ENCODE measurements around the gene PAN2. TPM values are rescaled to one million over a fixed set of nuclear protein-coding genes. Genes with fewer than 3 reads are reported as not detected.

The PAN2 gene
- total RNA-seq, 5 donors from 2014 or later (not counting 1 experiment from before 2014, with no cell fraction given): 126 to 187 (median 164) TPM

GRCh38 chr12:56299308-56299852 is 34.4 kb downstream of the PAN2 start:
- peak in 3 of 4 experiments; percentile 3 to 10 (median 5) for ATAC-seq (replicated peaks in 1 of 4)
- ChIA-PET POLR2A (interaction anchor here in 1 of 2 donors (1.0 kb wide), 1 partner anchor 60 kb away, joined by 6 read pairs; the partner anchor contains the start of gene STAT2), CTCF (interaction anchor here (0.5 to 1.7 kb wide), 8 partner anchors 19 to 165 kb away, joined by 3 to 7 read pairs (median 4); partner anchors contain the start of genes ANKRD52 (in 1 of the 2), COQ10A (in 1 of the 2), RNF41 (in 1 of the 2) and STAT2 (in 1 of the 2))
- H3K27ac Mint-ChIP-seq: peak overlapping the region; percentile 92 to 94
- peak overlapping the region; percentile 78 to 83 for H3K4me3 ChIP-seq (ENCODE audit: control insufficient read depth in 1 of 2, extremely low read depth in 1 of 2, low read length in 1 of 2)
- DNase-seq: peak in 18 of 35 experiments; percentile 3 to 56 (median 16)
- no peaks in the 10 kb centered on the region for H3K27me3 Mint-ChIP-seq
- peak overlapping the region; percentile 91 to 94 (median 92) for H3K4me3 Mint-ChIP-seq
- 0% methylated on average over 4 of the region's 10 CpGs for WGBS (ENCODE audit: insufficient coverage)
- peaks cover 17% of the 10 kb centered on the region for H3K36me3 Mint-ChIP-seq
- peaks cover 17 to 62% of the 10 kb centered on the region in 2 experiments for H3K4me1 ChIP-seq (ENCODE audit: control insufficient read depth in 1 of 2, extremely low read depth in 1 of 2, insufficient read depth in 2 of 2, low read length in 2 of 2)
- no peaks in the 10 kb centered on the region for H3K9me3 Mint-ChIP-seq
- no peaks in the 10 kb centered on the region for H3K9me3 ChIP-seq
- H3K27me3 ChIP-seq (replicated peaks in 1 of 2; ENCODE audit: control insufficient read depth in 2 of 2, extremely low read depth in 1 of 2, insufficient read depth in 2 of 2, low read length in 1 of 2): no peaks in the 10 kb centered on the region
- H3K36me3 ChIP-seq (ENCODE audit: control insufficient read depth in 2 of 2, extremely low read depth in 1 of 2, insufficient read depth in 1 of 2, low read length in 1 of 2): peaks cover 2 to 3% of the 10 kb centered on the region in 2 donors
- H3K4me1 Mint-ChIP-seq: peaks cover 59 to 63% (median 59%) of the 10 kb centered on the region in 3 donors
- peak overlapping the region; percentile 98 for H3K27ac ChIP-seq (ENCODE audit: low read length)

GRCh38 chr12:56298828-56299227 is 35.0 kb downstream of the PAN2 start:
- peak overlapping the region; percentile 98 for H3K27ac ChIP-seq (ENCODE audit: low read length)
- no peaks in the 10 kb centered on the region for H3K9me3 Mint-ChIP-seq
- 83% methylated on average over 1 of the region's 5 CpGs for WGBS (ENCODE audit: insufficient coverage)
- H3K27ac Mint-ChIP-seq: peak overlapping the region; percentile 92 to 94
- peak overlapping the region; percentile 78 to 83 for H3K4me3 ChIP-seq (ENCODE audit: control insufficient read depth in 1 of 2, extremely low read depth in 1 of 2, low read length in 1 of 2)
- DNase-seq (peak in 1 of 35 experiments; percentile 14), ATAC-seq (replicated peaks in 1 of 4) (no peak)
- H3K36me3 Mint-ChIP-seq: peaks cover 17% of the 10 kb centered on the region
- H3K4me3 Mint-ChIP-seq: peak overlapping the region; percentile 91 to 94 (median 92)
- H3K36me3 ChIP-seq (ENCODE audit: control insufficient read depth in 2 of 2, extremely low read depth in 1 of 2, insufficient read depth in 1 of 2, low read length in 1 of 2): peaks cover 3 to 4% of the 10 kb centered on the region in 2 donors
- peaks cover 17 to 62% of the 10 kb centered on the region in 2 experiments for H3K4me1 ChIP-seq (ENCODE audit: control insufficient read depth in 1 of 2, extremely low read depth in 1 of 2, insufficient read depth in 2 of 2, low read length in 2 of 2)
- H3K9me3 ChIP-seq: no peaks in the 10 kb centered on the region
- H3K4me1 Mint-ChIP-seq: peaks cover 59 to 66% (median 63%) of the 10 kb centered on the region in 3 donors
- H3K27me3 Mint-ChIP-seq: no peaks in the 10 kb centered on the region
- no peaks in the 10 kb centered on the region for H3K27me3 ChIP-seq (replicated peaks in 1 of 2; ENCODE audit: control insufficient read depth in 2 of 2, extremely low read depth in 1 of 2, insufficient read depth in 2 of 2, low read length in 1 of 2)
- POLR2A ChIA-PET: interaction anchor here (0.7 to 1.0 kb wide), 2 partner anchors 32 to 61 kb away, joined by 3 to 6 read pairs; partner anchors contain the start of gene STAT2 (in 1 of the 2)
- CTCF ChIA-PET: interaction anchor here (0.5 to 1.7 kb wide), 7 partner anchors 18 to 329 kb away, joined by 3 to 7 read pairs (median 4); partner anchors contain the start of genes ANKRD52 (in 1 of the 2) and STAT2 (in 1 of the 2)

- Histone ChIP-seq H3K4me3 (ENCODE audit: control insufficient read depth in 1 of 2, extremely low read depth in 1 of 2, low read length in 1 of 2) (no peak overlapping the region), H3K9me3 (no peaks in the 10 kb centered on the region), H3K27me3 (replicated peaks in 1 of 2; ENCODE audit: control insufficient read depth in 2 of 2, extremely low read depth in 1 of 2, insufficient read depth in 2 of 2, low read length in 1 of 2) (no peaks in the 10 kb centered on the region), H3K27ac (ENCODE audit: low read length) (no peak overlapping the region), H3K36me3 (ENCODE audit: control insufficient read depth in 2 of 2, extremely low read depth in 1 of 2, insufficient read depth in 1 of 2, low read length in 1 of 2) (peaks cover 3 to 6% of the 10 kb centered on the region in 2 donors), H3K4me1 (ENCODE audit: control insufficient read depth in 1 of 2, extremely low read depth in 1 of 2, insufficient read depth in 2 of 2, low read length in 2 of 2) (peaks cover 17 to 56% of the 10 kb centered on the region in 2 experiments)
- WGBS (ENCODE audit: insufficient coverage): 95% methylated on average over 3 of the region's 8 CpGs
- H3K9me3 Mint-ChIP-seq: no peaks in the 10 kb centered on the region
- H3K36me3 Mint-ChIP-seq: peaks cover 20% of the 10 kb centered on the region
- peak overlapping the region in 1 of 3 donors; percentile 91 for H3K4me3 Mint-ChIP-seq
- ATAC-seq (replicated peaks in 1 of 4) (no peak), DNase-seq (no peak)
- peaks cover 64 to 72% (median 69%) of the 10 kb centered on the region in 3 donors for H3K4me1 Mint-ChIP-seq
- no peaks in the 10 kb centered on the region for H3K27me3 Mint-ChIP-seq
- ChIA-PET CTCF (interaction anchor here in 1 of 2 donors (0.9 to 1.2 kb wide), 2 partner anchors 75 to 179 kb away, joined by 3 read pairs; partner anchors contain the start of genes RNF41 and ZC3H10), POLR2A (interaction anchor here in 1 of 2 donors (0.5 kb wide), 1 partner anchor 33 kb away, joined by 6 read pairs; no protein-coding TSS in a partner anchor)
- peak overlapping the region; percentile 49 to 80 for H3K27ac Mint-ChIP-seq
Measured at GRCh38 chr12:56297400-56297799, 36.4 kb downstream of the PAN2 start.

GRCh38 chr12:56296295-56296694 is 37.5 kb downstream of the PAN2 start:
- Histone ChIP-seq H3K27me3 (replicated peaks in 1 of 2; ENCODE audit: control insufficient read depth in 2 of 2, extremely low read depth in 1 of 2, insufficient read depth in 2 of 2, low read length in 1 of 2) (no peaks in the 10 kb centered on the region), H3K36me3 (ENCODE audit: control insufficient read depth in 2 of 2, extremely low read depth in 1 of 2, insufficient read depth in 1 of 2, low read length in 1 of 2) (peaks cover 3 to 12% of the 10 kb centered on the region in 2 donors), H3K27ac (ENCODE audit: low read length) (no peak overlapping the region), H3K4me1 (ENCODE audit: control insufficient read depth in 1 of 2, extremely low read depth in 1 of 2, insufficient read depth in 2 of 2, low read length in 2 of 2) (peaks cover 17 to 58% of the 10 kb centered on the region in 2 experiments), H3K9me3 (no peaks in the 10 kb centered on the region), H3K4me3 (ENCODE audit: control insufficient read depth in 1 of 2, extremely low read depth in 1 of 2, low read length in 1 of 2) (no peak overlapping the region)
- CTCF ChIA-PET: interaction anchor here in 1 of 2 donors (0.8 kb wide), 1 partner anchor 355 kb away, joined by 9 read pairs; no protein-coding TSS in a partner anchor
- peak overlapping the region; percentile 0 to 38 for H3K27ac Mint-ChIP-seq
- POLR2A ChIA-PET: no interaction called here
- H3K9me3 Mint-ChIP-seq: no peaks in the 10 kb centered on the region
- DNase-seq (no peak), ATAC-seq (replicated peaks in 1 of 4) (no peak)
- peaks cover 60 to 70% (median 65%) of the 10 kb centered on the region in 3 donors for H3K4me1 Mint-ChIP-seq
- peaks cover 24% of the 10 kb centered on the region for H3K36me3 Mint-ChIP-seq
- WGBS (ENCODE audit: insufficient coverage): 94% methylated on average over 3 of the region's 5 CpGs
- no peaks in the 10 kb centered on the region for H3K27me3 Mint-ChIP-seq
- H3K4me3 Mint-ChIP-seq: no peak overlapping the region

- no peak overlapping the region for H3K27ac ChIP-seq (ENCODE audit: low read length)
- H3K27me3 Mint-ChIP-seq: no peaks in the 10 kb centered on the region
- no peak overlapping the region for H3K27ac Mint-ChIP-seq
- H3K4me1 ChIP-seq (ENCODE audit: control insufficient read depth in 1 of 2, extremely low read depth in 1 of 2, insufficient read depth in 2 of 2, low read length in 2 of 2): peaks cover 10 to 45% of the 10 kb centered on the region in 2 experiments
- peaks cover 5 to 26% of the 10 kb centered on the region in 2 donors for H3K36me3 ChIP-seq (ENCODE audit: control insufficient read depth in 2 of 2, extremely low read depth in 1 of 2, insufficient read depth in 1 of 2, low read length in 1 of 2)
- H3K9me3 Mint-ChIP-seq: no peaks in the 10 kb centered on the region
- H3K9me3 ChIP-seq: no peaks in the 10 kb centered on the region
- no peak for ATAC-seq (replicated peaks in 1 of 4)
- H3K27me3 ChIP-seq (replicated peaks in 1 of 2; ENCODE audit: control insufficient read depth in 2 of 2, extremely low read depth in 1 of 2, insufficient read depth in 2 of 2, low read length in 1 of 2): no peaks in the 10 kb centered on the region
- CTCF ChIA-PET: interaction anchor here in 1 of 2 donors (0.6 kb wide), 2 partner anchors 44 to 59 kb away, joined by 4 to 7 read pairs; no protein-coding TSS in a partner anchor
- no peak overlapping the region for H3K4me3 ChIP-seq (ENCODE audit: control insufficient read depth in 1 of 2, extremely low read depth in 1 of 2, low read length in 1 of 2)
- POLR2A ChIA-PET: interaction anchor here in 1 of 2 donors (0.6 kb wide), 1 partner anchor 376 kb away, joined by 4 read pairs; no protein-coding TSS in a partner anchor
- no peak for DNase-seq
- 100% methylated on average over 5 of the region's 5 CpGs for WGBS (ENCODE audit: insufficient coverage)
- H3K36me3 Mint-ChIP-seq: peaks cover 30% of the 10 kb centered on the region
- no peak overlapping the region for H3K4me3 Mint-ChIP-seq
- peaks cover 48 to 62% (median 59%) of the 10 kb centered on the region in 3 donors for H3K4me1 Mint-ChIP-seq
Measured at GRCh38 chr12:56293795-56294194, 40.0 kb downstream of the PAN2 start.

GRCh38 chr12:56288705-56289387 is 45.0 kb downstream of the PAN2 start:
- peaks cover 2 to 46% of the 10 kb centered on the region in 2 donors for H3K36me3 ChIP-seq (ENCODE audit: control insufficient read depth in 2 of 2, extremely low read depth in 1 of 2, insufficient read depth in 1 of 2, low read length in 1 of 2)
- H3K4me1 ChIP-seq (ENCODE audit: control insufficient read depth in 1 of 2, extremely low read depth in 1 of 2, insufficient read depth in 2 of 2, low read length in 2 of 2): peaks cover 2 to 20% of the 10 kb centered on the region in 2 experiments
- H3K27me3 ChIP-seq (replicated peaks in 1 of 2; ENCODE audit: control insufficient read depth in 2 of 2, extremely low read depth in 1 of 2, insufficient read depth in 2 of 2, low read length in 1 of 2): no peaks in the 10 kb centered on the region
- DNase-seq: no peak
- Mint-ChIP-seq H3K4me1 (peaks cover 20 to 37% (median 34%) of the 10 kb centered on the region in 3 donors), H3K4me3 (no peak overlapping the region), H3K9me3 (no peaks in the 10 kb centered on the region), H3K27ac (peak overlapping the region in 1 of 2 donors; percentile 23), H3K27me3 (no peaks in the 10 kb centered on the region), H3K36me3 (peaks cover 26% of the 10 kb centered on the region)
- CTCF ChIA-PET: interaction anchor here (0.5 to 0.7 kb wide), 3 partner anchors 10 to 462 kb away, joined by 3 to 4 read pairs (median 4); no protein-coding TSS in a partner anchor
- ATAC-seq (replicated peaks in 1 of 4): no peak
- no peak overlapping the region for H3K4me3 ChIP-seq (ENCODE audit: control insufficient read depth in 1 of 2, extremely low read depth in 1 of 2, low read length in 1 of 2)
- no peak overlapping the region for H3K27ac ChIP-seq (ENCODE audit: low read length)
- H3K9me3 ChIP-seq: no peaks in the 10 kb centered on the region
- POLR2A ChIA-PET: interaction anchor here in 1 of 2 donors (0.6 kb wide), 1 partner anchor 156 kb away, joined by 3 read pairs; no protein-coding TSS in a partner anchor
- no CpG with 5 or more reads among the region's 3 CpGs for WGBS (ENCODE audit: insufficient coverage)

All from T-cell (primary cell).